ENCODE results near the gene FZD10. TPM values are rescaled to one million over a fixed set of nuclear protein-coding genes. Genes with fewer than 3 reads are reported as not detected.

The FZD10 gene
- total and polyA plus RNA-seq, 3 donors from 2014 or later, result 0.62 to 0.90 (median 0.79) TPM

DNA sequence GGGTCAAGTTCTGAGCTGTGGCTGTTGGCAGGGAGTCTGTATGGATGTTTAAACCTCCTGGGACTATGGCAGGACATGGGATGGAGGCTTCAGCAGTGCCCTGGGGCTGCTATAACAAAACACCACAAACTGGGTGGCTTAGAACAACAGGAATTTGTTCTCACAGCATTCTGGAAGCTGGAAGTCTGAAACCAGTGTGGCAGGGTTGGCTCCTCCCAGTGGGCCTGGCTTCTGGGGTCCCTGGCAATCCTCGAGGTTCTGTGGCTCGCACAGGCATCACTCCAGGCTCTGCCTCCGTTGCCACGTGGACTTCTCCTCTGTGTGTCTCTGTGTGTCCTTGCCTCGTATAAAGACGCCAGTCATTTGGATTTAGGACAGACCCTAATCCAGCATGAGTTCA, 39.9 kb downstream of the FZD10 start:
- intact Hi-C loops (cut with DNase I; ENCODE audit: low total_unique reads), result no loop called here
- Histone ChIP-seq H3K27me3 (no peaks in the 10 kb centered on the region), H3K27ac (no peak overlapping the region), H3K9me3 (no peaks in the 10 kb centered on the region), H3K4me3 (no peak overlapping the region), H3K4me1 (no peaks in the 10 kb centered on the region), H3K36me3 (ENCODE audit: low read depth, missing control alignments) (no peaks in the 10 kb centered on the region)
- WGBS, 2 donors, result 80 to 81% methylated on average over 6 of the region's 6 CpGs
- DNase-seq, result no peak
- TF ChIP-seq CTCF (IDR thresholded peaks at IDR 0.05) (no peak), POLR2A (IDR thresholded peaks at IDR 0.05) (no peak)

GRCh38 chr12:130203151-130203550, 40.9 kb downstream of the FZD10 start:
- H3K4me3 ChIP-seq, result no peak overlapping the region
- no peaks in the 10 kb centered on the region for H3K9me3 ChIP-seq
- H3K27ac ChIP-seq, result no peak overlapping the region
- no peak for TF ChIP-seq POLR2A (IDR thresholded peaks at IDR 0.05)
- no peak for TF ChIP-seq CTCF (IDR thresholded peaks at IDR 0.05)
- WGBS, 2 donors, result 33 to 45% methylated on average over 11 of the region's 11 CpGs
- H3K36me3 ChIP-seq (ENCODE audit: low read depth, missing control alignments), result no peaks in the 10 kb centered on the region
- DNase-seq, result no peak
- intact Hi-C loops (cut with DNase I; ENCODE audit: low total_unique reads), result no loop called here
- H3K27me3 ChIP-seq, result no peaks in the 10 kb centered on the region
- H3K4me1 ChIP-seq, result no peaks in the 10 kb centered on the region

DNA sequence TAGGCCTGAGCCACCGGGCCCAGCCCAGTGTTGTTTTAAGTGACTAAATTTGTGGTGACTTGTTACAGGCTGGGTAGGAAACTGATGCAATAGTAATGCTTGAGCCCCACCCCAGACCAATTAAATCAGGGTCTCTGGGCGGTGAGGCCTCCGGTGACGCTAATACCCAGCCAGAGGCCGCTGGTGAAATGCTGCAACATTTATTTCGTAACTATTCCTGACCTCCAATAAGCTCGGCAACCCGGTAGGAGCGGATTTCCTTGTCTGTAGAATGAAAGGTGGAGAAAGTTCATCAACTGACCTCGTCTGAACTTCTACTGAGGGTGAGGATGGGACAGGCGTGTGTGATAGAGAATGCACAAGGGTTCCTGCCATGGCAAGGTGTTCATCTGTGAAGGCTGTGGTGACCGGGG, 42.3 kb downstream of the FZD10 start:
- H3K36me3 ChIP-seq (ENCODE audit: low read depth, missing control alignments), result no peaks in the 10 kb centered on the region
- no peaks in the 10 kb centered on the region for H3K27me3 ChIP-seq
- intact Hi-C loops (cut with DNase I; ENCODE audit: low total_unique reads), result no loop called here
- H3K4me1 ChIP-seq, result no peaks in the 10 kb centered on the region
- TF ChIP-seq CTCF (IDR thresholded peaks at IDR 0.05) (no peak), POLR2A (IDR thresholded peaks at IDR 0.05) (no peak)
- 80 to 83% methylated on average over 12 of the region's 12 CpGs for WGBS, 2 donors
- no peak for DNase-seq
- H3K27ac ChIP-seq, result no peak overlapping the region
- no peaks in the 10 kb centered on the region for H3K9me3 ChIP-seq
- H3K4me3 ChIP-seq, result no peak overlapping the region

- H3K4me3 ChIP-seq, result no peak overlapping the region
- 61 to 67% methylated on average over 6 of the region's 6 CpGs for WGBS, 2 donors
- no peaks in the 10 kb centered on the region for H3K4me1 ChIP-seq
- H3K27me3 ChIP-seq, result no peaks in the 10 kb centered on the region
- no peaks in the 10 kb centered on the region for H3K9me3 ChIP-seq
- intact Hi-C loops (cut with DNase I; ENCODE audit: low total_unique reads), result no loop called here
- no peak for DNase-seq
- no peak overlapping the region for H3K27ac ChIP-seq
- TF ChIP-seq POLR2A (IDR thresholded peaks at IDR 0.05) (no peak), CTCF (IDR thresholded peaks at IDR 0.05) (no peak)
- no peaks in the 10 kb centered on the region for H3K36me3 ChIP-seq (ENCODE audit: low read depth, missing control alignments)
Measured at GRCh38 chr12:130205495-130205894, 43.2 kb downstream of the FZD10 start.

GRCh38 chr12:130212384-130212989, 50.2 kb downstream of the FZD10 start:
- WGBS, 2 donors, result 63 to 67% methylated on average over 9 of the region's 9 CpGs
- intact Hi-C loops (cut with DNase I; ENCODE audit: low total_unique reads), result no loop called here
- H3K27ac ChIP-seq, result no peak overlapping the region

More at GRCh38 chr12:130212384-130212989, 50.2 kb downstream of the FZD10 start:
- Histone ChIP-seq H3K4me3 (no peak overlapping the region), H3K9me3 (no peaks in the 10 kb centered on the region), H3K27me3 (no peaks in the 10 kb centered on the region), H3K36me3 (ENCODE audit: low read depth, missing control alignments) (no peaks in the 10 kb centered on the region), H3K4me1 (no peaks in the 10 kb centered on the region)
- no peak for TF ChIP-seq CTCF (IDR thresholded peaks at IDR 0.05)
- TF ChIP-seq POLR2A (IDR thresholded peaks at IDR 0.05), result no peak
- no peak for DNase-seq

Data from testis (tissue), 3 donors.